Measurements from ENCODE around the gene P3H2.

DNA sequence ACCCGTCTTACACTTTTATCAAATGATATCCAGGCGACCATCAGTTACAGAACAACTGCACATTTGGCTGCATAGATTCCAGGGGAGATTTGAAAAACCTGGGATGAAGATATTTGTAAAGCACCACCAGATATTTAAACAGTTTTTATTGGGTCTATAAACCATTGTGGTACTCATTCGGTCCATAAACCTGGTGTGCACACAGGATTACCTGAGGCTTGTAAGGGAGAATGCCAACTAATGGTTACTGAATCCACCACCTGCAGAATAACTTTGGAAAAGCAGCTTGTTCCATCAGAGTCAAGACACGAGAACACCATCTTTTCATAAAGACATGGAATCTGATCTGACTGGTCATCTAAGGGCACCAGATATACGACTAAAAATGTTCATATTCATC, 80.6 kb downstream of the P3H2 start:
- TF ChIP-seq, protein P1, sequence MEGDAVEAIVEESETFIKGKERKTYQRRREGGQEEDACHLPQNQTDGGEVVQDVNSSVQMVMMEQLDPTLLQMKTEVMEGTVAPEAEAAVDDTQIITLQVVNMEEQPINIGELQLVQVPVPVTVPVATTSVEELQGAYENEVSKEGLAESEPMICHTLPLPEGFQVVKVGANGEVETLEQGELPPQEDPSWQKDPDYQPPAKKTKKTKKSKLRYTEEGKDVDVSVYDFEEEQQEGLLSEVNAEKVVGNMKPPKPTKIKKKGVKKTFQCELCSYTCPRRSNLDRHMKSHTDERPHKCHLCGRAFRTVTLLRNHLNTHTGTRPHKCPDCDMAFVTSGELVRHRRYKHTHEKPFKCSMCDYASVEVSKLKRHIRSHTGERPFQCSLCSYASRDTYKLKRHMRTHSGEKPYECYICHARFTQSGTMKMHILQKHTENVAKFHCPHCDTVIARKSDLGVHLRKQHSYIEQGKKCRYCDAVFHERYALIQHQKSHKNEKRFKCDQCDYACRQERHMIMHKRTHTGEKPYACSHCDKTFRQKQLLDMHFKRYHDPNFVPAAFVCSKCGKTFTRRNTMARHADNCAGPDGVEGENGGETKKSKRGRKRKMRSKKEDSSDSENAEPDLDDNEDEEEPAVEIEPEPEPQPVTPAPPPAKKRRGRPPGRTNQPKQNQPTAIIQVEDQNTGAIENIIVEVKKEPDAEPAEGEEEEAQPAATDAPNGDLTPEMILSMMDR (conservative IDR thresholded peaks at IDR 0.05; ENCODE audit: low read depth in 2 of 2): no peak
- TF ChIP-seq CREB1 (CRISPR knock-in tag; IDR thresholded peaks at IDR 0.05; ENCODE audit: low read depth) (no peak), POLR2AphosphoS5 (IDR thresholded peaks at IDR 0.05; ENCODE audit: low read depth) (no peak), EZH2 (IDR thresholded peaks at IDR 0.05; ENCODE audit: low read depth, unreplicated experiment) (no peak), EZH2phosphoT487 (IDR thresholded peaks at IDR 0.05; ENCODE audit: unreplicated experiment) (no peak), STAT1 (IDR thresholded peaks at IDR 0.05; ENCODE audit: unreplicated experiment) (no peak), NANOG (IDR thresholded peaks at IDR 0.05; ENCODE audit: borderline replicate concordance) (no peak), JUNB (IDR thresholded peaks at IDR 0.05; ENCODE audit: unreplicated experiment) (no peak), ZNF331 (CRISPR knock-in tag; IDR thresholded peaks at IDR 0.05; ENCODE audit: low read depth) (no peak)
- TF ChIP-seq, protein P2, sequence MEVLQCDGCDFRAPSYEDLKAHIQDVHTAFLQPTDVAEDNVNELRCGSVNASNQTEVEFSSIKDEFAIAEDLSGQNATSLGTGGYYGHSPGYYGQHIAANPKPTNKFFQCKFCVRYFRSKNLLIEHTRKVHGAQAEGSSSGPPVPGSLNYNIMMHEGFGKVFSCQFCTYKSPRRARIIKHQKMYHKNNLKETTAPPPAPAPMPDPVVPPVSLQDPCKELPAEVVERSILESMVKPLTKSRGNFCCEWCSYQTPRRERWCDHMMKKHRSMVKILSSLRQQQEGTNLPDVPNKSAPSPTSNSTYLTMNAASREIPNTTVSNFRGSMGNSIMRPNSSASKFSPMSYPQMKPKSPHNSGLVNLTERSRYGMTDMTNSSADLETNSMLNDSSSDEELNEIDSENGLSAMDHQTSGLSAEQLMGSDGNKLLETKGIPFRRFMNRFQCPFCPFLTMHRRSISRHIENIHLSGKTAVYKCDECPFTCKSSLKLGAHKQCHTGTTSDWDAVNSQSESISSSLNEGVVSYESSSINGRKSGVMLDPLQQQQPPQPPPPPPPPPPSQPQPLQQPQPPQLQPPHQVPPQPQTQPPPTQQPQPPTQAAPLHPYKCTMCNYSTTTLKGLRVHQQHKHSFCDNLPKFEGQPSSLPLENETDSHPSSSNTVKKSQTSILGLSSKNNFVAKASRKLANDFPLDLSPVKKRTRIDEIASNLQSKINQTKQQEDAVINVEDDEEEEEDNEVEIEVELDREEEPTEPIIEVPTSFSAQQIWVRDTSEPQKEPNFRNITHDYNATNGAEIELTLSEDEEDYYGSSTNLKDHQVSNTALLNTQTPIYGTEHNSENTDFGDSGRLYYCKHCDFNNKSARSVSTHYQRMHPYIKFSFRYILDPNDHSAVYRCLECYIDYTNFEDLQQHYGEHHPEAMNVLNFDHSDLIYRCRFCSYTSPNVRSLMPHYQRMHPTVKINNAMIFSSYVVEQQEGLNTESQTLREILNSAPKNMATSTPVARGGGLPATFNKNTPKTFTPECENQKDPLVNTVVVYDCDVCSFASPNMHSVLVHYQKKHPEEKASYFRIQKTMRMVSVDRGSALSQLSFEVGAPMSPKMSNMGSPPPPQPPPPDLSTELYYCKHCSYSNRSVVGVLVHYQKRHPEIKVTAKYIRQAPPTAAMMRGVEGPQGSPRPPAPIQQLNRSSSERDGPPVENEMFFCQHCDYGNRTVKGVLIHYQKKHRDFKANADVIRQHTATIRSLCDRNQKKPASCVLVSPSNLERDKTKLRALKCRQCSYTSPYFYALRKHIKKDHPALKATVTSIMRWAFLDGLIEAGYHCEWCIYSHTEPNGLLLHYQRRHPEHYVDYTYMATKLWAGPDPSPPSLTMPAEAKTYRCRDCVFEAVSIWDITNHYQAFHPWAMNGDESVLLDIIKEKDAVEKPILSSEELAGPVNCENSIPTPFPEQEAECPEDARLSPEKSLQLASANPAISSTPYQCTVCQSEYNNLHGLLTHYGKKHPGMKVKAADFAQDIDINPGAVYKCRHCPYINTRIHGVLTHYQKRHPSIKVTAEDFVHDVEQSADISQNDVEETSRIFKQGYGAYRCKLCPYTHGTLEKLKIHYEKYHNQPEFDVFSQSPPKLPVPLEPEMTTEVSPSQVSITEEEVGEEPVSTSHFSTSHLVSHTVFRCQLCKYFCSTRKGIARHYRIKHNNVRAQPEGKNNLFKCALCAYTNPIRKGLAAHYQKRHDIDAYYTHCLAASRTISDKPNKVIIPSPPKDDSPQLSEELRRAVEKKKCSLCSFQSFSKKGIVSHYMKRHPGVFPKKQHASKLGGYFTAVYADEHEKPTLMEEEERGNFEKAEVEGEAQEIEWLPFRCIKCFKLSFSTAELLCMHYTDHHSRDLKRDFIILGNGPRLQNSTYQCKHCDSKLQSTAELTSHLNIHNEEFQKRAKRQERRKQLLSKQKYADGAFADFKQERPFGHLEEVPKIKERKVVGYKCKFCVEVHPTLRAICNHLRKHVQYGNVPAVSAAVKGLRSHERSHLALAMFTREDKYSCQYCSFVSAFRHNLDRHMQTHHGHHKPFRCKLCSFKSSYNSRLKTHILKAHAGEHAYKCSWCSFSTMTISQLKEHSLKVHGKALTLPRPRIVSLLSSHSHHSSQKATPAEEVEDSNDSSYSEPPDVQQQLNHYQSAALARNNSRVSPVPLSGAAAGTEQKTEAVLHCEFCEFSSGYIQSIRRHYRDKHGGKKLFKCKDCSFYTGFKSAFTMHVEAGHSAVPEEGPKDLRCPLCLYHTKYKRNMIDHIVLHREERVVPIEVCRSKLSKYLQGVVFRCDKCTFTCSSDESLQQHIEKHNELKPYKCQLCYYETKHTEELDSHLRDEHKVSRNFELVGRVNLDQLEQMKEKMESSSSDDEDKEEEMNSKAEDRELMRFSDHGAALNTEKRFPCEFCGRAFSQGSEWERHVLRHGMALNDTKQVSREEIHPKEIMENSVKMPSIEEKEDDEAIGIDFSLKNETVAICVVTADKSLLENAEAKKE (CRISPR knock-in tag; IDR thresholded peaks at IDR 0.05): no peak
- TF ChIP-seq, protein P3, sequence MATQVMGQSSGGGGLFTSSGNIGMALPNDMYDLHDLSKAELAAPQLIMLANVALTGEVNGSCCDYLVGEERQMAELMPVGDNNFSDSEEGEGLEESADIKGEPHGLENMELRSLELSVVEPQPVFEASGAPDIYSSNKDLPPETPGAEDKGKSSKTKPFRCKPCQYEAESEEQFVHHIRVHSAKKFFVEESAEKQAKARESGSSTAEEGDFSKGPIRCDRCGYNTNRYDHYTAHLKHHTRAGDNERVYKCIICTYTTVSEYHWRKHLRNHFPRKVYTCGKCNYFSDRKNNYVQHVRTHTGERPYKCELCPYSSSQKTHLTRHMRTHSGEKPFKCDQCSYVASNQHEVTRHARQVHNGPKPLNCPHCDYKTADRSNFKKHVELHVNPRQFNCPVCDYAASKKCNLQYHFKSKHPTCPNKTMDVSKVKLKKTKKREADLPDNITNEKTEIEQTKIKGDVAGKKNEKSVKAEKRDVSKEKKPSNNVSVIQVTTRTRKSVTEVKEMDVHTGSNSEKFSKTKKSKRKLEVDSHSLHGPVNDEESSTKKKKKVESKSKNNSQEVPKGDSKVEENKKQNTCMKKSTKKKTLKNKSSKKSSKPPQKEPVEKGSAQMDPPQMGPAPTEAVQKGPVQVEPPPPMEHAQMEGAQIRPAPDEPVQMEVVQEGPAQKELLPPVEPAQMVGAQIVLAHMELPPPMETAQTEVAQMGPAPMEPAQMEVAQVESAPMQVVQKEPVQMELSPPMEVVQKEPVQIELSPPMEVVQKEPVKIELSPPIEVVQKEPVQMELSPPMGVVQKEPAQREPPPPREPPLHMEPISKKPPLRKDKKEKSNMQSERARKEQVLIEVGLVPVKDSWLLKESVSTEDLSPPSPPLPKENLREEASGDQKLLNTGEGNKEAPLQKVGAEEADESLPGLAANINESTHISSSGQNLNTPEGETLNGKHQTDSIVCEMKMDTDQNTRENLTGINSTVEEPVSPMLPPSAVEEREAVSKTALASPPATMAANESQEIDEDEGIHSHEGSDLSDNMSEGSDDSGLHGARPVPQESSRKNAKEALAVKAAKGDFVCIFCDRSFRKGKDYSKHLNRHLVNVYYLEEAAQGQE (IDR thresholded peaks at IDR 0.05; ENCODE audit: unreplicated experiment): no peak
- TF ChIP-seq, protein P4, sequence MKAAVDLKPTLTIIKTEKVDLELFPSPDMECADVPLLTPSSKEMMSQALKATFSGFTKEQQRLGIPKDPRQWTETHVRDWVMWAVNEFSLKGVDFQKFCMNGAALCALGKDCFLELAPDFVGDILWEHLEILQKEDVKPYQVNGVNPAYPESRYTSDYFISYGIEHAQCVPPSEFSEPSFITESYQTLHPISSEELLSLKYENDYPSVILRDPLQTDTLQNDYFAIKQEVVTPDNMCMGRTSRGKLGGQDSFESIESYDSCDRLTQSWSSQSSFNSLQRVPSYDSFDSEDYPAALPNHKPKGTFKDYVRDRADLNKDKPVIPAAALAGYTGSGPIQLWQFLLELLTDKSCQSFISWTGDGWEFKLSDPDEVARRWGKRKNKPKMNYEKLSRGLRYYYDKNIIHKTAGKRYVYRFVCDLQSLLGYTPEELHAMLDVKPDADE (IDR thresholded peaks at IDR 0.05): no peak

Data from GM23338 (cell line).